ENCODE measurements around the gene SLC25A11. TPM values are rescaled to one million over a fixed set of nuclear protein-coding genes. Genes with fewer than 3 reads are reported as not detected.

Gene SLC25A11
- total and polyA plus RNA-seq, 8 donors, result 25.2 to 73.5 (median 42.1) TPM

DNA sequence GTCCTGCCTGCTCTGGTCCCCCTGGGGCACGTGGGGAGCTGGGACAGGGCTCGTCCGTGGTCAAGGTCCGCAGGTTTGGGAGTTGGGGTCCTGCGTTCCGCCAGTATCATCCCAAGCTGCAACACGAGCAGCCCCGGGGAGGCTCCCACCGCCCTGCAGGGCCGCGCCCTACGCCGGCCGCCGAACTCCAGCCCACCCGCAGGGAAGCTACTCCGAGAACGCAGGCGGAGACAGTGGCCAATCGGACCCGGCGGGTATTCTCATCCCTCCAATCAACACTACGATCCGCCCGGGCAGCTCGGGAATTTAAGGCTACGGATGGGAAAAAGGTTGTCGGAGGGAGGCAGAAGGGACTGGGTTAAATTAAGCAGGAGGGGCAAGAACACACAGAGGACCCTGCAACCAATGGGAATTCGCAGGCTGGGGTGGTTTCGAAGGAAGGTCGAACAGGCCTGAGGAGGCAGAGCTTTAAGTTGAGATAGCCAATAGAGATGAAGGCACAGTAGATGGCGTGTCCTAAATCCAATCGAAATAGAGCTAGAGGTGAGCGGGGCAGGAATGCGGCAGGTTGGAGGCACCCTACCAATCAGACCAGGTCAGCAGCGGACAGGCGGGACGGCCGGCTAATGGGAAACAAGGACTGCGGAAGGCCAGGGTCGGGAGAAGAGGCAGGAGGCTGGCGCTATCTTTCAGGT, 27.1 kb upstream of the SLC25A11 start:
- intact Hi-C loops (cut with DNase I; ENCODE audit: low total_unique reads), result no loop called here
- DNase-seq, result peak; percentile 98 to 100
- Histone ChIP-seq H3K9me3 (no peaks in the 10 kb centered on the region), H3K4me1 (peaks cover 28 to 46% (median 39%) of the 10 kb centered on the region in 4 donors), H3K27me3 (no peaks in the 10 kb centered on the region), H3K36me3 (peaks cover 10 to 32% (median 29%) of the 10 kb centered on the region in 4 donors), H3K4me3 (peak overlapping the region; percentile 64 to 74 (median 66)), H3K27ac (peak overlapping the region; percentile 93 to 97 (median 94))
- no peak for TF ChIP-seq POLR2A (IDR thresholded peaks at IDR 0.05)
- TF ChIP-seq POLR2AphosphoS5 (IDR thresholded peaks at IDR 0.05), result peak in 1 of 3 donors; percentile 45
- TF ChIP-seq EP300 (IDR thresholded peaks at IDR 0.05), result no peak
- 0 to 1% (median 0%) methylated on average over 27 to 42 of the region's 42 CpGs for WGBS, 5 donors

DNA sequence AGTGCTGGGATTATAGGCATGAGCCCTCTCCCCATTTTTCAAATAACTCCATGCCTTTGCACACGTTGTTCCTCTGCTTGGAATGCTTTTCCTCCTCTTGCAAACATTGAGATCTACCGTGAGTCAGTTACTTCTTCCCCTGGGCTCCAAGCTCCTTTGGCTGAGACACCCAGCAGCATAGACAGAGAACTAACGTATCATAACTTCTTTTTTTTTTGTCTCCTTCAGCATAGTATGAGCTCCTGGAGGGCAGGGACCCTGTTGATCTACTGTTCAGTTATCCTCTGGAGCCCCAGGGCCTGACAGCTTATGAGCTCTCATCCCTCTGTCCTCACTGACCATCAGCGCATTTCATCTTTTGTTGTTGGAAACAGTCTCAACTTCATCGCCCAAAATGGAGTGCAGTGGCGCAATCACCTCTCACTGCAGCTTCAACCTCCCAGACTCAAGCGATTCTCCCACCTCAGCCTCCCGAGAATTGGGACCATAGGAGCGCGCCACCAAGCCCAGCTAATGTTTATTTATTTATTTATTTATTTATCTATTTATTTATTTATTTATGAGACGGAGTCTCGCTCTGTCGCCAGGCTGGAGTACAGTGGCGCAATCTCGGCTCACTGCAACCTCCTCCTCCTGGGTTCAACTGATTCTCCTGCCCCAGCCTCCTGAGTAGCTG, 25.6 kb upstream of the SLC25A11 start:
- WGBS, 5 donors, result 93 to 98% (median 96%) methylated on average over 15 of the region's 15 CpGs
- Histone ChIP-seq H3K4me3 (peak overlapping the region in 1 of 4 donors; percentile 66), H3K36me3 (peaks cover 12 to 27% (median 26%) of the 10 kb centered on the region in 4 donors), H3K4me1 (peaks cover 28 to 43% (median 39%) of the 10 kb centered on the region in 4 donors), H3K27ac (peak overlapping the region in 3 of 5 donors; percentile 93 to 97 (median 93)), H3K9me3 (no peaks in the 10 kb centered on the region), H3K27me3 (no peaks in the 10 kb centered on the region)
- TF ChIP-seq POLR2A (IDR thresholded peaks at IDR 0.05) (no peak), EP300 (IDR thresholded peaks at IDR 0.05) (no peak), POLR2AphosphoS5 (IDR thresholded peaks at IDR 0.05) (no peak)
- TF ChIP-seq, protein P1, sequence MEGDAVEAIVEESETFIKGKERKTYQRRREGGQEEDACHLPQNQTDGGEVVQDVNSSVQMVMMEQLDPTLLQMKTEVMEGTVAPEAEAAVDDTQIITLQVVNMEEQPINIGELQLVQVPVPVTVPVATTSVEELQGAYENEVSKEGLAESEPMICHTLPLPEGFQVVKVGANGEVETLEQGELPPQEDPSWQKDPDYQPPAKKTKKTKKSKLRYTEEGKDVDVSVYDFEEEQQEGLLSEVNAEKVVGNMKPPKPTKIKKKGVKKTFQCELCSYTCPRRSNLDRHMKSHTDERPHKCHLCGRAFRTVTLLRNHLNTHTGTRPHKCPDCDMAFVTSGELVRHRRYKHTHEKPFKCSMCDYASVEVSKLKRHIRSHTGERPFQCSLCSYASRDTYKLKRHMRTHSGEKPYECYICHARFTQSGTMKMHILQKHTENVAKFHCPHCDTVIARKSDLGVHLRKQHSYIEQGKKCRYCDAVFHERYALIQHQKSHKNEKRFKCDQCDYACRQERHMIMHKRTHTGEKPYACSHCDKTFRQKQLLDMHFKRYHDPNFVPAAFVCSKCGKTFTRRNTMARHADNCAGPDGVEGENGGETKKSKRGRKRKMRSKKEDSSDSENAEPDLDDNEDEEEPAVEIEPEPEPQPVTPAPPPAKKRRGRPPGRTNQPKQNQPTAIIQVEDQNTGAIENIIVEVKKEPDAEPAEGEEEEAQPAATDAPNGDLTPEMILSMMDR (IDR thresholded peaks at IDR 0.05), result no peak
- DNase-seq, result no peak
- intact Hi-C loops (cut with DNase I; ENCODE audit: low total_unique reads), result no loop called here

DNA sequence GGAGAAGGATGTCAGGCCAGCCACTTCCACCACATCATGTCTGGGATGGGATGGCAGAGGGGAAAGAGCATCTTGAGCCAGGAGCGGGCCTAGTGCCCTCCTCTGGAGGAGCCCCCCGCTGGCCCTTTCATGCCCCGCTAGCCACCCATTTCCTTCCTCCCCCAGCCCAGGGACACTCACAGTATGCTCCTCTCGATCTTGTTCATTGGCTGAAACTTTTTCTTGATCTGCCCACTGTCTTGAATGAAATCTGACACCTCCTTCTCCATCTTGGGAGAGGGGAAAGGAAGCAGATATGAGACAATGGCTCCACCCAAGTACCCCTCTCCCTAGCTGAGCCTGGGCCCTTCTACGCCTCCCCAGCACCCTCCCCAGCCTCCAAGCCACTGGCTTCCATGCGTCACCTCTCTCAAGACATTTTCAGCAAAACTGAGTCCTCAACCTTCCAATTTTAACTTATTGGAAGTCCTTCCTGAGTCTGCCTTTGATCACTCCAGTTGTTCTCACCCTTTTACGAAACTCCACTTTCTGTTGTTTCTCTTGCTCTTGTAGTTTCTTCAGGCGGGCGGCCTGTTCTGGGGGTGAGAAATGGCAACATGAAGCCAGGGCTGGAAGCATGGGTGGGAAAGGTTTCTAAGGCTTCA, 20.6 kb upstream of the SLC25A11 start:
- TF ChIP-seq POLR2AphosphoS5 (IDR thresholded peaks at IDR 0.05) (no peak), POLR2A (IDR thresholded peaks at IDR 0.05) (no peak), EP300 (IDR thresholded peaks at IDR 0.05) (no peak)
- TF ChIP-seq, protein P1 (IDR thresholded peaks at IDR 0.05), result no peak
- Histone ChIP-seq H3K36me3 (peaks cover 13 to 44% (median 36%) of the 10 kb centered on the region in 4 donors), H3K9me3 (no peaks in the 10 kb centered on the region)

DNA sequence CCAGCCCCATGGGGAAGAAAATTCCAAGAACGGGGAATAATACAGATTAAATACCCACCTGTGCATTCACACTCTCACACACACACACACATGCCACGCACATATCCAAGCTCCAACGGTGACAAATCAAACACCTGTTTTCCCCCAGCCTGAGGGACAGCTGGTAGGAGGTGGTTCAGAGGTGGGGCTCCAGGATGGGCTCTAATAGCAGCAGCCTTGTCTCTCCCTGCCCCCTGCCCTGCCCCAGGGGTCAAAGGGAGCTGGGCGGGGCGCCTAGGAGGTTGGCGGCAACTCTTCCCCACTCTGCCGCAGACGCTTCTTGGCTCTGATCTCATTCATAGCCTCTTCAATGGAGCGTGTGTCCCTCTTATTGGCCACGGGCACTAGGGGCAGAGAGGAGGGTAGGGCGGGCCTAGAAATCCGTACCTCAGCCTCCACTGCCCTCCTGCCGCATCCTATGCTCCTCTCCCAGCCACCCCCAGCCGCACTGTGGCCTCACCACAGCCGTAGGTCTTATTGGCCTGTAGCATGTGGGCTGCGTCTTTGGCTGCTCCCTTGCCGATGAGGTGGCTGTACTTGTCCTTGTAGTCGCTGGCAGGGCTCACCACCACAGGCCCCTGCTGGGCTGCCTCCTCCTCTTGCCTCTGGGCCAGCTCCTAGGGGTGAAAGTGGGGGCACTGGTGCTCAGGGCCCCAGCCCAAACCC, 19.6 kb upstream of the SLC25A11 start:
- 75 to 89% (median 86%) methylated on average over 18 of the region's 18 CpGs for WGBS, 5 donors
- intact Hi-C loops (cut with DNase I; ENCODE audit: low total_unique reads), result no loop called here
- no peak overlapping the region for H3K4me3 ChIP-seq
- H3K27me3 ChIP-seq, result no peaks in the 10 kb centered on the region
- TF ChIP-seq POLR2AphosphoS5 (IDR thresholded peaks at IDR 0.05), result no peak
- no peak for TF ChIP-seq POLR2A (IDR thresholded peaks at IDR 0.05)
- TF ChIP-seq EP300 (IDR thresholded peaks at IDR 0.05), result no peak
- TF ChIP-seq, protein P1 (IDR thresholded peaks at IDR 0.05), result no peak
- peaks cover 13 to 44% (median 36%) of the 10 kb centered on the region in 4 donors for H3K36me3 ChIP-seq
- no peaks in the 10 kb centered on the region for H3K9me3 ChIP-seq
- H3K27ac ChIP-seq, result no peak overlapping the region
- no peak for DNase-seq
- H3K4me1 ChIP-seq, result no peaks in the 10 kb centered on the region

More for the DNA sequence above, 20.6 kb upstream of the SLC25A11 start:
- WGBS, 5 donors, result 86 to 91% (median 87%) methylated on average over 9 of the region's 9 CpGs
- DNase-seq, result no peak
- Histone ChIP-seq H3K4me1 (peaks cover 0 to 5% (median 2%) of the 10 kb centered on the region in 4 donors), H3K4me3 (no peak overlapping the region), H3K27me3 (no peaks in the 10 kb centered on the region), H3K27ac (no peak overlapping the region)
- intact Hi-C loops (cut with DNase I; ENCODE audit: low total_unique reads), result no loop called here

All from stomach (tissue), 9 donors.